GM12864 (cell line): ENCODE measurements around the gene CEACAM1.

Experiments
- DNase-seq: peaks from one replicate; pipeline ENCODE4 v3.0.0-alpha.2; 2011; ENCODE audit warnings: low read depth
- H3K4me3 ChIP-seq: 2 replicates; pipeline ENCODE4 v1.5.1; 2011; ENCODE audit warnings: mild to moderate bottlenecking, low read depth, low read length, control low read depth
- TF ChIP-seq, protein P1 (sequence below): IDR thresholded peaks from 2 replicates; pipeline ENCODE4 v1.5.1; 2011; ENCODE audit warnings: low read depth, mild to moderate bottlenecking, moderate library complexity, low read length, control low read depth, inconsistent platforms; ENCODE audit errors: missing control alignments

The CEACAM1 gene

DNA sequence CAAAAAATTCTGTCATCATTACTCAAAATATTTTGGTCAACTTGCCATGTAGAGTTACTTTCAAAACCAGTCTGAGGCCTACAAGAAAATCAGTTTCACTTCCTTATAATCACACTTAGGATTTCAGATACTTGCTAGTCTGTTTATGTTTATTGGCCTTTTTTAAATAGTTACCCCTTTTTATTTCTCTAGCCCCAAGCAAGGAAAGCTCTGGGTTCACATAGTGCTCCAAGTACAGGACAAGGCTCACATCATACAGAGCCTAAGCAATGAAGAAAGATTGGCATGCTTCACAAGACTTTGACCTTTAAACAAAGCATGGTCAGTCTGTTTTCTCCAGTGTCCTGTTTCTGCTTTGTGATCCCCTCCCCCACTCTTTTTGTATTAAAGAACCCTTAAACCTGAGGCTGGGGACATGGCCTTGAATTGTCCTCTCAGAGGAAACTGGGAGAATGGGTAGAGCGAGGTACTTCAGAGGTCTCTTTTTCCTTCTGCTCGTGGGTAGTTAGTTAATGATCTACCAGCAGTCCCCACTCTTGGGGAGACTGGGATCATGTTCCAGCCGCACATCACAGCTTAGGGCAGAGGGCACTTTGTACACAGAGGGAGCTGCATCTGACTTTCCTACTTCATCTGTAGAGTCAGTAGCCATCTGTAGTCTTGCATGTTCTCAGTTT is 30.7 kb downstream of the CEACAM1 start:
- TF ChIP-seq, protein P1, sequence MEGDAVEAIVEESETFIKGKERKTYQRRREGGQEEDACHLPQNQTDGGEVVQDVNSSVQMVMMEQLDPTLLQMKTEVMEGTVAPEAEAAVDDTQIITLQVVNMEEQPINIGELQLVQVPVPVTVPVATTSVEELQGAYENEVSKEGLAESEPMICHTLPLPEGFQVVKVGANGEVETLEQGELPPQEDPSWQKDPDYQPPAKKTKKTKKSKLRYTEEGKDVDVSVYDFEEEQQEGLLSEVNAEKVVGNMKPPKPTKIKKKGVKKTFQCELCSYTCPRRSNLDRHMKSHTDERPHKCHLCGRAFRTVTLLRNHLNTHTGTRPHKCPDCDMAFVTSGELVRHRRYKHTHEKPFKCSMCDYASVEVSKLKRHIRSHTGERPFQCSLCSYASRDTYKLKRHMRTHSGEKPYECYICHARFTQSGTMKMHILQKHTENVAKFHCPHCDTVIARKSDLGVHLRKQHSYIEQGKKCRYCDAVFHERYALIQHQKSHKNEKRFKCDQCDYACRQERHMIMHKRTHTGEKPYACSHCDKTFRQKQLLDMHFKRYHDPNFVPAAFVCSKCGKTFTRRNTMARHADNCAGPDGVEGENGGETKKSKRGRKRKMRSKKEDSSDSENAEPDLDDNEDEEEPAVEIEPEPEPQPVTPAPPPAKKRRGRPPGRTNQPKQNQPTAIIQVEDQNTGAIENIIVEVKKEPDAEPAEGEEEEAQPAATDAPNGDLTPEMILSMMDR: no peak
- no peak overlapping the region for H3K4me3 ChIP-seq
- peak; percentile 40 for DNase-seq

DNA sequence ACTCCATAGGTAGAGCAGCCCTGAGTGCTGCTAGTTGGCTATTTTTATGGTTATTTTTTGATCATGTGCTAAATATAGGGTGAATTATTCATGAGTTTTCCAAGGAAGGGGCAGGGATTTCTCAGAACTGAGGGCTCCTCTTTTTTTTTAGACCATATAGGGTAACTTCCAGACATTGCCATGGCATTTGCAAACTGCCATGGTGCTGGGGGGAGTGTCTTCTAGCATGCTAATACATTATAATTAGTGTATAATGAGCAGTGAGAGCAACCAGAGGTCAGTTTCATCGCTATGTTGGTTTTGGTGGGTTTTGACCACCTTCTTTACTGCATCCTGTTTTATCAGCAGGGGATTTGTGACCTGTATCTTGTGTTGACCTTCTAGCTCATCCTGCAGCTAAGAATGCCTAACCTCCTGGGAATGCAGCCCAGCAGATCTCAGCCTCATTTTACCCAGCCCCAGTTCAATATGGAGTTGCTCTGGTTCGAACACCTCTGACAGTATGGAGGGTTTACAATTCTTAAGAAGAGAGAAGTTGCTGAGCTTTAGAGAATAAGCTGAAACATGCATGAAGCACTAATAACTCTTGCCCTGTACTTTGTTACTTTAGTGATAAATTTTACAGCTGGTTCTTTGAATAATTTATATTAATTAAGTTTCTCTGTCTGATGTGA is 31.7 kb downstream of the CEACAM1 start:
- H3K4me3 ChIP-seq: no peak overlapping the region
- TF ChIP-seq, protein P1: no peak
- no peak for DNase-seq

DNA sequence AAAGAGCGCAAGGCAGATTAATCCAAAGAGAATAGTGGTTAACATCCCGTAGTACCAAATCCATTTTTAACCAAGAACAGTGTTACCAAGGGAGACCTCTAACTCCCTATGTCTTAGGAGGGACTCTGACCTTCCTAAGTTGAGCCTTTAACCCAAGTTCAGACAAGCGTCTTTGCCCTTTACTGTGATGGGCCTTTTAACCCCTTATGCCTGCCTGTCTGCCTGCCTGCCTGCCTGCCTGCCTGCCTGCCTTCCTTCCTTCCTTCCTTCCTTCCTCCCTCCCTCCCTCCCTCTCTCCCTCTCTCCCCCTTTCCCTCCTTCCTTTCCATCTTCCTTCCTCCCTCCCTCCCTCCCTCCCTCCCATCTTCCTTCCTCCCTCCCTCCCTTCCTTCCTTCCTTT is 32.6 kb downstream of the CEACAM1 start:
- H3K4me3 ChIP-seq: no peak overlapping the region
- TF ChIP-seq, protein P1: no peak
- DNase-seq: no peak

DNA sequence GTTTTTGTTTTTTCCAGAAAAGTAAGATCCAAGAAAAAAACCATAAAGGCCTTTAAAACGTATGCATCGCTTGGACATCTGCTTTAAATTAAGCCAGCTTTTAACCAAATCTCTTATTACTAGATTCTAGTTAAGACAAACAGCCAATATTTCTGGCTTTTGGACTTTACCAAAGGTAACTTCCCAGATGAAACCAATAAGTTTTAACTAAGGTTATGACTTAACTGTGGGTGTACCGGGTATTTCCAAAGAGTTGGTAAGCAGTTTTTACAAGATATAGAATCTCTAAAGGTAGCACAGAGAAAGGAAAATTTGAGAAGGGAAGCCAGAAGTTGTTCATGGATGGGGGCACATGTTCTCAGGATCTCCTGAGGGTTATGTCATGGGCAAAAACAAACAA is 34.0 kb downstream of the CEACAM1 start:
- no peak for DNase-seq
- H3K4me3 ChIP-seq: no peak overlapping the region
- TF ChIP-seq, protein P1: no peak

DNA sequence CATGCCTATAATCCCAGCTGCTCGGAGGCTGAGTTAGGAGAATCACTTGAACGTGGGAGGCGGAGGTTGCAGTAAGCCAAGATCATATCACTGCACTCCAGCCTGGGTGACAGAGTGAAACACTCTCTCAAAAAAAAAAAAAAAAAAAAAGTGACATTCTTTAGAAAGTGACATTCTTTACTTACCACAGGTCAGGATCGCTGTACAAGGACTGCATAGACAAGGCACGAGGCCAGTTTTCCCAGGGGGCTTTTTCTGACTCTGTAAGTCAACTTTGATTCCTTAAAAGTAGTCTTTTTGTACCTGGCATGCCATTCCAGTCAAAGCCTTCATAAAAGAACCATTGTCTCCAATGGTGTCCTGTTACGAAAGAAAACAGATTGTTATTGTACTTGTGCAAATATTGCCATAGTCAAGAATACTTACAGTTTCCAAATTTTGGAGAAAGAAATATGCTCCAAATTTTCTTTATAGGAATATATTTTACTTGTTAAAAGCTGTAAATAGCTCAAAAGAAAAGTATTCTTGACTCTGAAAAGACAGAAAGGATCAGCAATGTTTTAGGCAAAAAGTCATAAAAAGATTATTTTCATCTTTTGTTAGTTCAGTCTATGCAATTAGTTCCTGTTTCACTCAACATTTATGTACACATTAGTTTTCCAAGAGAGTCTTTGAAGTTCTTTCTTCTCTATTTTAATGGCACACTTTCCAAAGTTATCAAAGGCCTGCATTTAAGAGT is 39.3 kb downstream of the CEACAM1 start:
- H3K4me3 ChIP-seq: no peak overlapping the region
- TF ChIP-seq, protein P1: no peak
- no peak for DNase-seq

DNA sequence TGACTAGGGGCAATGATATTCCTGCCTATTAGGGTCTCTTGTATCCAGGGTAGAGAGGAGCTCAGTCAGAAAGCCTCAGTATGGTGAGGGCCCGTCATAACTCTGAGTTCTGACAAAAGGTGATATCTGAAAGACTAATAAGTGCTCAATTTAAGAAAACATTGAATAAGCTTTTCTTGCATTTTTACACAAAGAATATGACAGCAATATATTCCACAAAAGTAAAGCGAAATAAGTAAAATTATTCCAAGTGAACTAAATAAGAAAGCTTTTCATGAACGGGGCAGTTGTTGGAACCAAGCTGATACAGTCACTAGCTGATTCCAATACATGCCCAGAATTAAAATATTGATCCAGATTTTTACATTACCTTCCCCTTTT is 40.5 kb downstream of the CEACAM1 start:
- TF ChIP-seq, protein P1: no peak
- DNase-seq: no peak
- H3K4me3 ChIP-seq: no peak overlapping the region
